GM19438 (cell line): ENCODE data around the gene ZFP2.
"Not testable (repeated sequence)": the region's sequence is repeated elsewhere in the genome, so short reads cannot be mapped to it uniquely, and the experiment has no call there.

Experiments
- ATAC-seq: cut with Tn5 transposase; IDR thresholded peaks from one replicate; pipeline ENCODE4 v1.9.1; 2021; ENCODE audit warnings: low read depth; ENCODE audit not compliant: unreplicated experiment

The ZFP2 gene

GRCh38 chr5:178895615-178896571 is at the start of gene ZFP2:
Gene ZFP2 (plus strand): TSS chr5:178895913. CDS start chr5:178931314, 35,401 bp downstream.
- ATAC-seq, result no peak

- ATAC-seq, result no peak
Measured at GRCh38 chr5:178849316-178849715, 46.4 kb upstream of the ZFP2 start.

DNA sequence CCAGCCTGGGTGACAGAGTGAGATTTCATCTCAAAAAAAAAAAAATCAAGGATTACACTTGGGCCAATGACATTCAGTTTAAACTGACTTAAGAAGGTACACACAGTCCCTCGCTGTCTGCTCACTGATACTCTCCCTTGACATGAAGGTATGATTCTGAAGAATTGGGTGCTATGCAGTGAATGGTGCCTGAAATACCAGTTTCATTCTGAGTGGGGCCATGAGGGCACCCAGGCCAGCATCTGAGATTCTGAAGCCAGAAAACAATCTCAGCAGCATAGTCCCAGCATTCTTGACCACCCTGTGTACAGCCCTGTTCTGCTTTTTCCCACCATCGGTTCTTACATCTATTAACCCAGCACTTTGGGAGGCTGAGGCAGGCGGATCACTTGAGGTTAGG is 43.8 kb upstream of the ZFP2 start:
- ATAC-seq, result no peak

DNA sequence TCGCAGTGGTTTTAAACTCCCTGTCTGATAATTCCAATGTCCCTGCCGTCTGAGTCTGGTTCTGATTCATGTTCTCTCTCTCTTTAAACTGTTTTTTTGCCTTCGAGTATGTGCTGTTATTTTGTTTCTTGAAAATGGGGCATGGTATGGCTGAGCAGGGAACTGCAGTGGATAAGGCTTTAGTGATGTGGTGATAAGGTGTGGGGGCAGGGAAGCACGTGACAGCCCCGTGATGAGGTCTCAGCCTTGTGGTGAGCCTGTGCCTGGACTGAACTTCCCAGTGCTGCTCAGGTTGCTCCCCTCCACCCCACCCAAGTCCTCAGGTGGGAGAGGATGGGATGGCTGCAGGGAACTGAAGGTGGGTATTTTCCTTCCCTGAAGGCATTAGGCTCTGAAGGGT is 41.4 kb upstream of the ZFP2 start:
- no peak for ATAC-seq

DNA sequence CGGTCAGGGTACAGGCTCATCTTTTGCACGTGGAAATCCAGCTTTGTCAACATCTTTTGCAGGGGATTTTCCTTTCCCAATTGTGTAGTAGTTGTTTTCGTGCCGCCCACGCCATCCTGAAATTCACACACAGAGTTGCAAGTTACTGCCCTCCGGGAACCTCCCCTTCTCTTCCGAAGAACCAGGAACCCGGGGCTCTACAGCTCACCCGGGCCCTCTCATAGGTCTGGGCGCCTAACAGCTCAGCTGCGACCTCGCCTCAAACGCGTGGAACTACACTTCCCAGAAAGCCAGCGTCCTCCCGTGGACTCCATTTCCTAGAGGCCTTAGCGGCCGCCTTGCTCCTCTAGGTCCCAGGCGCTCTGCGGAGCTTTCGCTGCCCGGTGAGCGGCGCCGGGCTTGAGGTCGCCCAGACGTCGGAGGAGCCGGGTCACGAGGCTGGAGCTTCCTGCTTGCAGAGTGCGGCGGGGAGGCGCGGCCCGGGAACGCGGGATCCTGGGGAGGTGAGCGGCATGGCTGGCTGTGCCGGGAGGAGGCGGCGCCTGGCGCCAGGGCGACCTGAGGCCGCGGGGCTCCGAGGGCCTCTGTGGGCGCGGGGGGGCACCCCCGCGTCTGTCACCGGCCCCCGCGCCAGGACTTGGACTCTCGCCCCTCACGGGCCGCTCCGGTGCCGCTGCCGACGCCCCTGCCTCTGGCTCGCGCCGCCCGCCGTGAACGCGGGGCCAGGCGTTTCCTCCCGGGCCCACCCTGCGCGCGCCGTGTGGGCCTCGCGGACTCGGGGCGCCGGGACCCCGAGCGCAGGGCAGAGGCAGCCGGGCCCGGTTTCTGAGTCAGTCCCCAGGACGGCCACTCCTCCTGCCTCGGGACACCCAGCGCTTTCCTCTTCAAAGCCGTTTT is 35.8 kb upstream of the ZFP2 start, which contains the start of gene ZNF354B:
Gene ZNF354B, plus strand, starts transcription at position 329 of the 897 bp plus-strand sequence. CDS start 1,095 bp downstream, outside the sequence.
- ATAC-seq, result peak; percentile 98

- peak; percentile 4 for ATAC-seq
Measured at GRCh38 chr5:178860615-178861014, 35.1 kb upstream of the ZFP2 start.

GRCh38 chr5:178861627-178862026 is 34.1 kb upstream of the ZFP2 start:
- no peak for ATAC-seq

DNA sequence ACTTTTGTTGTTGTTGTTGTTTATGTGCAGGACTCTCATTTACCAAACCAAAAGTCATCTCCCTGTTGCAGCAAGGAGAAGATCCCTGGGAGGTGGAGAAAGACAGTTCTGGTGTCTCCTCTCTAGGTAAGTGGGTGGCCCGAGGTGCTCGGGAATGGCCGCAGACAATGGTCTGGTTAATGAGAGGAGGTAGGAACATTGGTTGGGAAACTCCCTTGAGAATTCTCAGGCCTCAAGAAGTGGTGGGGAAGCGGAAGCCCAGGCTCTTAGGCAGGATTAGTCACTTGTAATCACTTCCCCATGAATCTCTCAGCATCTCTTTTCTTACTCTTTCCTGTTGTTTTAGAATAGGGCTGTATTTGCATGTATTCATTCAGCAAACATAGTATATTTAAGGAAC is 28.8 kb upstream of the ZFP2 start:
- no peak for ATAC-seq

- no peak for ATAC-seq
Measured at GRCh38 chr5:178869577-178869976, 26.1 kb upstream of the ZFP2 start.

DNA sequence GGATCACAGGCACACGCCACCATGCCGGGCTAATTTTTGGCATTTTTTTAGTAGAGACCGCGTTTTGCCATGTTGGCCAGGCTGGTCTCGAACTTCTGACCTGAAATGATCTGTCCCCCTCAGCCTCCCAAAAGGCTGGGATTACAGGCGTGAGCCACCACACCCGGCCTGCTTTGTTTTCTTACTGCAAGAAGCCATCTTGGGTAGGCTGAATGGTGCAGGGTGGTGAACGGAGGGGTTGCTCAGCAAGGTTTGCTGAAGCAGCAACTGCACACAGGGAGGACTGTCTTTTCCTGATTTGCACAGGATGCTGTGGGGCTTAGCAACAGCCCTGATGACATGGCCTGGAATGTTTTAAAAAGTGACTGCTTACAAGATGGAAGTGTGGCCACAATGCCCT is 25.3 kb upstream of the ZFP2 start:
- no peak for ATAC-seq

DNA sequence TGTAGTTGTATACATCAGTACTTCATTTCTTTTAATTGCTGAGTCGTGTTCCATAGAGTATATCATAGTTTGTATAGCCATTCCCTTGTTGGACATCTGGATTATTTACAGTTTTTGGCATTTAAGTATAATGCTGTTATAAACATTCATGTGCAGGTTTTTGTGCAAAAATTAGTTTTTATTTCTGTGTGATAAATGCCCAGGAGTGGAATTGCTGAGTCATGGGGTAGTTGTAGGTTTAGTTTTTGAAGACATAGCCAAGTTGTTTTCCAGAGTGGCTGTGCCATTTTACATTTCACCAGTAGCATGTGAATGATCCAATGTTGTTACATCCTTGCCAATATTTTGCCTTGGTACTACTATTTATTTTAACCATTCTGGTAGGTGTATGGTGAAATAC is 23.4 kb upstream of the ZFP2 start:
- no peak for ATAC-seq

- not testable (repeated sequence) for ATAC-seq
Measured at GRCh38 chr5:178883115-178883694, 12.5 kb upstream of the ZFP2 start.

GRCh38 chr5:178883815-178884430 is 11.8 kb upstream of the ZFP2 start:
- ATAC-seq, result no peak

DNA sequence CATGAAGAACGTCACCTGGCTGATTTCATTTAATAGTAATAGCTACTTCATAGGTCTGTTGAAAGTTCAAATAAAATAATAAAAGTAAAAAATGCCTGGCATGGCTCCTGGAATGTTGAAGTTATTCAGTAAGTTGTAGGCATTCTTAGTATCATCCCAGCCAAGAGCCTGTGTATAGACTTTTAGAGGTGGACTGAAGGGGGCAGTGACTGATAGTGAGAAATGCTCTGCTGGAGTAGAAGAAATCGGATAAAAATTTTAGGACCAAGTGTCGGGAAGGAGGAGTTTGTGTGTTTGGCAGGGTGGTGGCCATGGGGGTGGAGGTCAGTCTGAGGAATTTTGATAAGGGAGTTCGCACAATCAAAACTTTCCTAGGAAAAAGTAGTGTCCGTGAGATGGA is 3.6 kb downstream of the ZFP2 start:
- no peak for ATAC-seq

GRCh38 chr5:178902849-178903248 is 7.1 kb downstream of the ZFP2 start:
- ATAC-seq, result no peak

GRCh38 chr5:178931846-178932760 is 36.4 kb downstream of the ZFP2 start:
- no peak for ATAC-seq

DNA sequence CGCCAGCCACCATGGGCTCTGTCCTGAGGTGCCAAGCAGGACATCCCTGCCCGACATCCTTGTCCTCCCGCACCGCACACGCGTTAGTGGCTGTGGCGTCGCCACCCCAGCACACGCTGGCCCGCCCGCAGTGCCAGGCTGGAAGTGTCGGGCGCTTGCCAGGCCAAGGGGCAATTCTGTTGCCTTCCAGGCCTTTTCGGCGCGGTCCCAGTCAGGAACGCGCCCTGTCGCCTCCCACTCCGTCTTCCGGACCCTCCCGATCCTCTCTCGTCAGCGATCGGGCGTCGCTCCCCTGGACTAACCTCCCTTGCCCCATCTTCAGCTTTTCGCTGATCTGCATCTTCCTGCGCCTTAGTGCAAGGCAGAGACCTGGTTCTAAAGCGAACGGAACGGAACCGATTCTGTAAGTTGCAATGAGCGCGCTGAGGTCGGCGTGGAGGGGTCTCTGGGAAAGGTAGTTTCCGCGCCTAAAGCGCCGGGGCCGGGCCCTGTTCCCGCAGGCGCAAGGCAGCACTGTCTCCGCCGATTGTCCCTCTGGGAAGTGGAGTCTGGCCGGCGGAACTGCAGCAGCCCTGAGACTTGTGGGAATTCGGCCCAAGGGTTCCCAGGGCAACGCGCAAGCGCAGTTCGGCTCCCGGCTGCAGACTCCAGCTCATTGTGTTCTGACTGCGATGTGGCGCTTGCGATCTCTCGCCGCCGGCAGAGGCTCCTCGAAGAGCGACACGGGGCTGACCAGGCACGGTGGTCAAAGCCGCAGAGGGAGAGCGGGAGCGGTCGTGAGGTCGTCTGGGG is 45.1 kb downstream of the ZFP2 start, which contains the start of gene ZNF454:
Gene ZNF454, plus strand, starts transcription at position 630 of the 792 bp plus-strand sequence. CDS start 1,594 bp downstream, outside the sequence.
- ATAC-seq, result no peak

GRCh38 chr5:178941361-178941760 is 45.6 kb downstream of the ZFP2 start:
- ATAC-seq, result no peak
